Activated naive CD4-positive, alpha-beta T cell treated with Interleukin-2 at 50 U/mL for 16 hours (primary cell): Measurements from ENCODE around the gene TAOK1.

Experiments used
- DNase-seq: peaks from one replicate; pipeline ENCODE4 v3.0.0-alpha.2; 2020

TAOK1 gene

GRCh38 chr17:29572691-29573557 is 182.8 kb downstream of the TAOK1 start:
- DNase-seq, result peak; percentile 61

DNA sequence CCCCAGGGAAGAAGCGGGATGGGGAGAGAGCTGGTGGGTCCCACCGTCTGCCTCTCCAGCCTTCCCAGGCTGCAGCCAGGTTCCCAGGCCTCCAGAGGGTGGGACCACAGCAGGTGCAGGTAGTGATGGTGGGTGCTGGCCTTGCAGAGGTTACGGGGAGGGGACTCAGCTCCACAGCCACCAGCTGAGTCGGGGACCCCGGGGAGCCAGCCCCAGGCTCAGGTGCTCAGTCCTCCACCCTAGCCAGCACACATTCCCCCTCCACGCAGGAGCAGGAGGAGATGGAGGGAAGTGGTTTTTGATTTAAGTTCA is 183.4 kb downstream of the TAOK1 start:
- no peak for DNase-seq

- no peak for DNase-seq
Measured at GRCh38 chr17:29573871-29574731, 183.9 kb downstream of the TAOK1 start.

DNA sequence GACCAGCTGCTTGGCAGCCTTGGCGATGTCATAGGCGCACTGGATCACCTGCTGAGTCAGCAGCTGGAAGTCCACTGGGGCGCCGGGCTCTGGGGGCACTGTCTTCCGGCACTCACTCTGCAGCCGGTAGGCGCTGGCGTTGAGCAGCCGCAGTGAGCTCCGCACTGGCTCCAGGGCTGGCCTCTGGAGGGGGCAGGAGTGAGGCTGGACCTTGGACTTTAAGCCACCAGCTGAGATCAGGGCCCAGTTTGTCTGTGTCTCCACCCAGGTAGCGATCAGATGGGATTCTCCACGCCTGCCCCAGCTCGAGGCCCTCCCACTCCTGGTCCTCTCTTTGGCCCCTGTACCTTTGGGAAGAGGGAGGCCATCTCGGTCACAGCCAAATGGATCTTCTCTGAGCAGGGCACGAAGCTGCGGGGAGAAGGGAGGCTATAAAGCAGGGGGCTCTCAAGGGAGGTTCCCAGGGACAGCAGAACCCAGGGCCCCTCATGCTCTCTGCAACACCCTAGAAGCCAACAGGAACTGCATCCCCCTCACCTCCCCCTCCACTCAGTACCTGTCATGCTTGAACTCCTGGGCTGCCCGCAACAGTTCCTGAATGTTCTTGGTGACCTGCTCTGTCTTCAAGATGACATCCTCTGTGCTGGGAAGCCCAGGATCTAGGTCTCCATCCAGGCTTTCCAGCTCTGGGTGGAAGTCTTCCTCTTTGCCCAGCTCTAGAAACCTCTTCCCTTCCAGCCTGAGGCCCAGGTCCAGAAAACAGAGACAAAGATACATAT is 184.8 kb downstream of the TAOK1 start:
- DNase-seq, result no peak

GRCh38 chr17:29575511-29576213 is 185.5 kb downstream of the TAOK1 start:
- DNase-seq, result no peak

- DNase-seq, result no peak
Measured at GRCh38 chr17:29576214-29577000, 186.2 kb downstream of the TAOK1 start.

- DNase-seq, result no peak
Measured at GRCh38 chr17:29577001-29577370, 186.8 kb downstream of the TAOK1 start.

DNA sequence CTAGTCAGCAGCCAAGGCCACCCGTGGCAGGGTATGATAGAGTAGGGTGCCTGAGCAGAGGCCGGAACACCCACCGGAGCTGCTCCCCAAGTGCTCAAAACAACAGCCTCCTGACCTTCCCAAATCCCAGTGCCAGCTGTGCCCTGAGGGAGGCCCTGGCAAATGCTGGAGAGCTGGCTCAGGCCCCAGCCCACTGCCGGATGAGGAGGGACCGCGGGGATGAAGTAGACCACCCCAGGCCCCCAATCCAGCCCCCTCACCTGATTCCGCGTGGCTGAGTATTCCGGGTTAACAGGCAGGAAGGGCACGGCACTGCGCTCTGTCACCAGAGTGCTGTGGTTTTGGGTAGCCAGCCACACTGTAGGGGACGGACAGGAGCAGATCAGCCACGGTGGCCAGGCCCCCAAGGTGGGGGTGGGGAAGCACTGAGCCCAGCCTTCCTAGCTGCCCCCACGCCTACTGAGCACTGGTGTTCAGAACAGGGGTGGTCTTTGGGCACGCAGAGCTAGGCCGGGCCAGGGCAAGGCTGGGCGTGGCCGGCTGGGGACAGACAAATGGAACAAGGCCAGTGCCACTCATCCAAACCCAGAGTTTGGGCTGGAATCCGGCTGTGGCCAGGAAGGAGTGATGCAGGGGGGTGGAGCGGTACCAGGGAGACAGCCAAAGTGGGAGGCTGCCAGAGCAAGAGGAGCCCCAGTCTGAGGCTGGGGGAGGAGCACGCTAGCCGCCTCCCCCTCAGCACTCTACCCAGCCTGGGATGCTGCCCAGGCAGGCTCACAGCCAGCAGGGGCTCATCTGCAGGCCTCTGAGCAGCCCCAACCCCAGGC is 187.4 kb downstream of the TAOK1 start:
- no peak for DNase-seq

GRCh38 chr17:29578626-29579485 is 188.7 kb downstream of the TAOK1 start:
- no peak for DNase-seq

DNA sequence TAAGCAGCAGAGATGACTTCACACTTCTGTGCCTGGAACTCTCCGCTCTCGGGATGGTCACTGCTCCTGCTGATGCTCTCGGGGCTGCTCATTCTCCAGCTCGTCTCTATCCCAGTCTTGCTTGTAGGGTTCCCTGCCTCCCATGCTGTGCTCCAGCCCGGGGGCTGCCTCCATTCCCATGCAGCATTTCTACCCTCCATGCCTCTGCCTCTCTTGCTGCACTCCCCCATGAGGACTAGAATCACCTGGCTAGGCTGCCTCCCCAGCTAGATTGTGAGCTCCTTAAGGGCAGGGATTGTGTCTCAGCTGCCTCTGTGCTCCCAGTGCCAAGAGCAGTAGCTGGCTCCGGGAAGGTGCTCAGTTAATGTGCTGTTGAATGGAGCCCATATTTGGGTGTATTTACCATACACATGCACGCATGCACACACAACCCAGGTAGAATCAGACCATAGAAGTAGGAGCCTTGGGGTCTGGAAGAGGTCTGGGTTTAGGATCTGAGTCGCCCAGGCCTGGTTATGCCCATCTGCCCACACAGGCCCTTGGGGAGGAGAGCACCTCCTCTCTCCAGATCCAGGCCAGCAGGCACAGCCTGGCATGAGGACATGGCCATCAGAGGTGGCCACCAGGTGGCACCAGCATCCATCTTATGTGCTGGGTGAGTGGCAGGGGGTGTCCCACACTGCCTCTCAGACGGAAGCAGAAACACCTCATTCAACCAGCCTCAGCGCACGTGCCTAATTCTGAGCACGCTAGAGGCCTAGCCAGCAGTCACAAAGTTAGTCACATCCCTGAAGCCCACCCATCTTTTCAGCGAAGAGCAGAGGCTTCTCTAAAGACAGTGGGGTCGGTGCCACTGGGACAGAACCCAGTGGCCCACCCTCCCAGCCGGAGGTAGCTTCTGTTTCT is 190.0 kb downstream of the TAOK1 start:
- DNase-seq, result peak; percentile 93

- DNase-seq, result no peak
Measured at GRCh38 chr17:29581583-29582253, 191.6 kb downstream of the TAOK1 start.

DNA sequence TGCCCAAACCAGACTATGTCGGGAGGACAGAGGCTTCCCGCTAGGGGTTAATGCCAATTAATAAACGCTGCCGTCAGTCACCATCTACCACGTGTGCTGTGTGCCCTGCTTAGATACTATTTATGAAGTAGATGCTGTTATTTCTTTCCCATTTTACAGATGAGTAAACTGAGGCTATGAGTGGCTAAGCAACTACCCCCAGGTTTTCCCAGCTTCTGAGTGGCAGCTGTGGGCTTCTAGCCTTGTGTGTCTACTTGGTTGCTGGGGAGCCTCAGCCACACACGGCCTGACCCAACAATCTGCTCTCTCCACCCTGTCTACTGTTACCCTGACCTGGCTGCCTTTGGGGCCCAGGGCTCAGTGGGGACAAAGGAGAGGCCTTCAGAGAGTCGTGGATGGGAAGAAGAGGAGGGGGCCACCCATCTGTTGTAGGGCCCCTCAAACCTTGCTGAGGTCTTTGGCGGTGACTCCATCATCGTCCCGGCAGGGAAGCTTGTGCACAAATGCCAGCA is 192.1 kb downstream of the TAOK1 start:
- DNase-seq, result no peak

DNA sequence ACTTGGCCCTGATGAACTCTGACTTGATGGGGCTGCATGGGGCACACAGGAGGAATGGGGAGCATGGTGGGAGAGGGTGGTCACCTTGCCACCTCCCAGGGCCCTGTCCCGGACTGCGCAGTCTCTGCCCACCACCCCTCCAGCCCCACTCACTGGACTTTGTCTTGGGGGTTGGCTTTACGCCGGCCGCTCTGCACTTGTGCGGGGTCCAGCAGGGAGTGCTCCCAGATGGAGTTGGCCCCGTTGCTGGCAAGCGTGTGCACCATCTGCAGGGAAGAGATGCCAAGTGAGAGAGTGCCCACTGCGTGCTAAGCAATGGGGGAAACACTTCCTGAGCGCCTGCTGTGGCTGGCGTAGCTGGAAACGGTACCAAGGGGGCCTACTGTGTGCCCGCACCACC is 192.6 kb downstream of the TAOK1 start:
- no peak for DNase-seq

DNA sequence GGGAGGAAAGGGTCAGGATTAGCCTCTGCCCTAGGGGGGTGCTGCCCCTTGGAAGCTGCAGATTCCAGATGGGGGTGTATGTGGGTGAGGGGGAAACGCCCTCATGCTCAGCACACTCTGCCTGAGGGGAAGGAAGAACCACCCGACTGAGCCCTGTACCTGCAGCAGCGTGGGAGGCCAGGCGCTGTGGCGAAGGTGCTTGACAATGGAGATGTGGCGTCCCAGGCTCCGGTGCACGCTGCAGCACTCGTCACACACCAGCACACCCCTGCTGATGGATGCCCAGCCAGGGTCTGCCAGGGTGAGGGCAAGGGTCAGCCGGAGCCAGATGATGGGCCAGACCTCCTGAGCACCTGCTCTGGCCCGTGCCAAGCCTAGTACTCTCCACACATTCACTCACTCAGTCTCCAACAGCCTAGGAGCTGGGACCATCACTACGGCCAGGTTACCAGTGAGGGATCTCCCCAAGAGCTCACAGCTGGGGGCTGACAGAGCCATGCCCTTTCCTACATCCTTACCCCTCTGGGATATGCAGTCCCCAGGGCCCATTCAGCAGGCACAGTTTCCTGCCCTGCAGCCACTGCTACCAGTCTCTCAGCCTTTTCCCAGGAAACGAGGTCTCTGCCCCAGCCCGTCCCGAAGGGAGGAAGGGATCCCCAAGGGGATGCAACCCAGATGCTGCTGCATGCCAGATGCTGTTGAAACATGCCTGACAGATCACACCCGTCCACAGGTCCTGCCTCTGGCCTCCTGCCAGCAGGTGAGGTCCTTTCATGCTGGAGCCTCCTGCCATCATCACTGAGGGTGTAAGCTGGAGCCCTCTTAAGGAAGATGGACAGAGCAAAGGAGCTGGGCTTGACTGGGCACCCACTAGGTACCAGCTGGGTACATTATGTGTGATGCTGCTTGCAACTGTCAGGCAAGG is 193.4 kb downstream of the TAOK1 start:
- no peak for DNase-seq

DNA sequence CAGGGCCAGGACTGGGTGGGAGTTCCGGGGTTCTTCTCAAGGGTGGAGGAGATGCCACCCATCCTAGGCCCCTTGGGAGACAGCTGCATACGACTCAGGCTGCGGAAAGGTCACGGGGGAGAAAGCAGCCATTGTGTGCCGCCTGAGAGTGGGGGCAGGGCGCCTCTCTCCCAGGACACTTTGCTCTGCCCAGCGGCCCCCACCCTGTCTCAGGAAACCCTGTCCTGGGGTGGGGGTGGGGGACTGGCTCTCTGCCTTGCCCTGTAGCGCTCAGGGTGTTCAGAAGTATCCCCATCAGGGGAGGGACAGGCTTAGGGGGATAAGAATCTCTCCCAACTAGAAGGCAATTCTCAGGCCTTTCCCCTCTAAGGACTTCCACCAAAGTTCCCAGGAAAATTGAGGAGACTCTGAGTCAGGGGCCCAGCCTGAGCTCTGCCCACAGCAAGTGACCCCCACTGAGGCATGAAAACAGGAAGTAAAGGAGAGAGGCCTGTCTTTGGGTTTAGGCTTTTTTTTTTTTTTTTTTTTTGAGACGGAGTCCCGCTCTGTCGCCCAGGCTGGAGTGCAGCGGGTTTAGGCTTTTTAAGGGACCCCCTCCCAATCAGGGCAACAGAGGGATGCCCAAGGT is 194.4 kb downstream of the TAOK1 start:
- DNase-seq, result no peak

- DNase-seq, result peak; percentile 34
Measured at GRCh38 chr17:29585080-29585751, 195.1 kb downstream of the TAOK1 start.
